Tibial nerve (tissue), 4 donors: Measurements from ENCODE around the gene FXYD7.

ENCODE experiments used
- CTCF ChIP-seq, 5 experiments: fragments of 200-600 bp in 3 of 5; fragments of 450-650 bp in 2 of 5; sonication (generic) in 3 of 5; IDR thresholded peaks; one replicate each; pipeline ENCODE4 v1.5.1; 2016 to 2019; ENCODE audit warnings: antibody characterized with exemption in 5 of 5, mild to moderate bottlenecking in 3 of 5, moderate library complexity in 2 of 5
- EP300 ChIP-seq, 2 donors: sonication (generic); formaldehyde crosslinking; IDR thresholded peaks; one replicate each; pipeline ENCODE4 v1.6.1; 2017; ENCODE audit warnings: antibody characterized with exemption in 2 of 2, mild to moderate bottlenecking in 1 of 2

GRCh38 chr19:35170359-35171061 is 27.5 kb downstream of the FXYD7 start:
- no peak for TF ChIP-seq CTCF (IDR thresholded peaks at IDR 0.05)
- TF ChIP-seq EP300 (IDR thresholded peaks at IDR 0.05), result no peak
